ENCODE measurements around the gene EEFSEC.

The EEFSEC gene

GRCh38 chr3:128402319-128402718 is 249.0 kb downstream of the EEFSEC start:
- no peak overlapping the region for H3K4me3 ChIP-seq (ENCODE audit: low read length)
- TF ChIP-seq CTCF (conservative IDR thresholded peaks at IDR 0.05; ENCODE audit: low read depth, low read length), result no peak
- no peak for DNase-seq (ENCODE audit: low read depth)

GRCh38 chr3:128402998-128403397 is 249.7 kb downstream of the EEFSEC start:
- no peak overlapping the region for H3K4me3 ChIP-seq (ENCODE audit: low read length)
- TF ChIP-seq CTCF (conservative IDR thresholded peaks at IDR 0.05; ENCODE audit: low read depth, low read length), result no peak

GRCh38 chr3:128404276-128405068 is 251.2 kb downstream of the EEFSEC start:
- TF ChIP-seq CTCF (conservative IDR thresholded peaks at IDR 0.05; ENCODE audit: low read depth, low read length), result no peak
- no peak overlapping the region for H3K4me3 ChIP-seq (ENCODE audit: low read length)
- no peak for DNase-seq (ENCODE audit: low read depth)

More at GRCh38 chr3:128402998-128403397, 249.7 kb downstream of the EEFSEC start:
- DNase-seq (ENCODE audit: low read depth), result no peak

GRCh38 chr3:128405554-128406277 is 252.4 kb downstream of the EEFSEC start:
- TF ChIP-seq CTCF (conservative IDR thresholded peaks at IDR 0.05; ENCODE audit: low read depth, low read length), result no peak
- no peak for DNase-seq (ENCODE audit: low read depth)
- no peak overlapping the region for H3K4me3 ChIP-seq (ENCODE audit: low read length)

GRCh38 chr3:128407247-128407646 is 254.0 kb downstream of the EEFSEC start:
- TF ChIP-seq CTCF (conservative IDR thresholded peaks at IDR 0.05; ENCODE audit: low read depth, low read length), result no peak
- no peak for DNase-seq (ENCODE audit: low read depth)
- H3K4me3 ChIP-seq (ENCODE audit: low read length), result no peak overlapping the region

- H3K4me3 ChIP-seq (ENCODE audit: low read length), result no peak overlapping the region
- no peak for TF ChIP-seq CTCF (conservative IDR thresholded peaks at IDR 0.05; ENCODE audit: low read depth, low read length)
- DNase-seq (ENCODE audit: low read depth), result no peak
Observed at GRCh38 chr3:128408012-128408692, 254.9 kb downstream of the EEFSEC start.

Data from retinal pigment epithelial cell (primary cell).